Sigmoid colon (tissue), 4 donors: ENCODE results near the gene FUT3.

ENCODE experiments used
- EP300 ChIP-seq, 4 donors: sonication (generic); formaldehyde crosslinking; IDR thresholded peaks; one replicate each; pipeline ENCODE4 v1.6.1; 2017; ENCODE audit warnings: antibody characterized with exemption in 4 of 4
- POLR2A ChIP-seq, 2 donors: fragments of 450-650 bp; IDR thresholded peaks; one replicate each; pipeline ENCODE4 v1.6.1; 2016; ENCODE audit warnings: antibody characterized with exemption in 2 of 2, mild to moderate bottlenecking in 2 of 2, moderate library complexity in 2 of 2

DNA sequence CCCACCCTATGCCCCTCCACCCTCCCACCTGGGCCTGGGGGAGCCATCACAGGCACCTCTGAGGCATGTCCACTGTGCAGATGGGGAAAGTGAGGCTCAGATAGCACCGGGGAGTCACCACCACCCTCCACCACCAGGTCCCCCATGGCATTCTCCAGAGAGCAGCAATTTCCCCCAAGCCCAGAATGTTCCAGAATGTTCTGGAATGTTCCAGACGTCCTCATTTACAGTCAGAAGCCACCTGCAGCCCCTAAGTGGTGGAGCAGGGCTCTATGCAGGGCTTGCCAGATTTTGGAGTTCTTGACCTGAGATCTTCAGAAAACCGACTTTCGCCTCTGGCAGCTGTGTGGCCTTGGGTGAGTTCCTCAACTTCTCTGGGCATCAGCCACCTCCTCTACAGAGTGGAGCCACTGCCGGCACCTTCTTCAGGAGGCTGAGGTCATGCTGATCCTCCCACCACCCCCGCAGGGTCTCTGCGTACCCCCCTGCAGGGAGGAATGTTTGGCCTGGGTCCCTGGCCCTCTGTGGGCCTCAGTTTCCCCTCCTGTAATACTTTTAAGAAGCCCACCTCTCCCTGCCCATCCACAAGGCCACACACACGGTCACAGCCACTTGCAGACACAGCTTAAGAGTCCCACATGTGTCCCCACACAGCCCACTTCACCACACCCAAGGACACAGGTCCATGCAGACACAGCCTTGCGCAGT, 12.9 kb upstream of the FUT3 start:
- TF ChIP-seq EP300 (IDR thresholded peaks at IDR 0.05) (no peak), POLR2A (IDR thresholded peaks at IDR 0.05) (no peak)
